Endothelial cell of hepatic sinusoid (primary cell): ENCODE results near the gene RETN.

ENCODE experiments used
- in situ Hi-C: cut with HindIII; loops from 2 replicates; pipeline ENCODE4 v1.10.0; 2017; ENCODE audit warnings: low sequenced_read_pairs

The RETN gene

GRCh38 chr19:7668842-7669241 lies at the start of gene RETN:
Gene RETN, plus strand, starts transcription at chr19:7669049. Its CDS starts 278 bp downstream, at chr19:7669327.
- in situ Hi-C loops, result no loop called here

- in situ Hi-C loops, result no loop called here
Observed at GRCh38 chr19:7619671-7620441, 49.0 kb upstream of the RETN start.

- in situ Hi-C loops, result no loop called here
Observed at GRCh38 chr19:7620442-7621412, 48.1 kb upstream of the RETN start.

- in situ Hi-C loops, result no loop called here
Observed at GRCh38 chr19:7622933-7623685, 45.7 kb upstream of the RETN start.

- in situ Hi-C loops, result no loop called here
Observed at GRCh38 chr19:7623725-7624603, 44.9 kb upstream of the RETN start.

- in situ Hi-C loops, result no loop called here
Observed at GRCh38 chr19:7624810-7625209, 44.0 kb upstream of the RETN start.

- in situ Hi-C loops, result no loop called here
Observed at GRCh38 chr19:7625763-7626372, 43.0 kb upstream of the RETN start.

- in situ Hi-C loops, result no loop called here
Observed at GRCh38 chr19:7627166-7627565, 41.7 kb upstream of the RETN start.

GRCh38 chr19:7628589-7629311 lies 40.1 kb upstream of the RETN start:
- in situ Hi-C loops, result no loop called here

GRCh38 chr19:7629347-7630054 lies 39.3 kb upstream of the RETN start, which contains the start of the genes PET100 and XAB2:
Gene PET100, plus strand, starts transcription at chr19:7629793. Its CDS starts 41 bp downstream, at chr19:7629834.
Gene XAB2, minus strand, starts transcription at chr19:7629545. Its CDS starts 18 bp downstream, at chr19:7629527.
- in situ Hi-C loops, result loop anchor here (5.0 kb wide), 1 partner anchor 72 kb away; no protein-coding TSS in a partner anchor

GRCh38 chr19:7631577-7631976 lies 37.3 kb upstream of the RETN start:
- in situ Hi-C loops, result loop anchor here (5.0 kb wide), 1 partner anchor 74 kb away; no protein-coding TSS in a partner anchor

- in situ Hi-C loops, result loop anchor here (5.0 kb wide), 1 partner anchor 75 kb away; no protein-coding TSS in a partner anchor
Observed at GRCh38 chr19:7632340-7633203, 36.3 kb upstream of the RETN start.

- in situ Hi-C loops, result loop anchor here (5.0 kb wide), 1 partner anchor 76 kb away; no protein-coding TSS in a partner anchor
Observed at GRCh38 chr19:7633698-7634097, 35.2 kb upstream of the RETN start, which contains the start of gene PCP2. Gene PCP2, minus strand, starts transcription at chr19:7633719. Its CDS starts 262 bp downstream, at chr19:7633457.

GRCh38 chr19:7635670-7636069 lies 33.2 kb upstream of the RETN start:
- in situ Hi-C loops, result no loop called here

GRCh38 chr19:7636317-7636690 lies 32.5 kb upstream of the RETN start:
- in situ Hi-C loops, result no loop called here

GRCh38 chr19:7636691-7637373 lies 32.0 kb upstream of the RETN start, which contains the start of gene STXBP2:
Gene STXBP2, plus strand, starts transcription at chr19:7637110. Its CDS starts 40 bp downstream, at chr19:7637150.
- in situ Hi-C loops, result no loop called here
